Activated gamma-delta T cell (primary cell): ENCODE measurements around the gene TEX261.

ENCODE experiments used
- DNase-seq: peaks from one replicate; lab custom pipeline; 2025; lab: John Stamatoyannopoulos, UW

Gene TEX261

GRCh38 chr2:70959271-70959761, 35.4 kb downstream of the TEX261 start:
- DNase-seq = no peak

- no peak for DNase-seq
Measured at GRCh38 chr2:70958759-70959158, 35.9 kb downstream of the TEX261 start.

- no peak for DNase-seq
Measured at GRCh38 chr2:70957798-70958197, 36.9 kb downstream of the TEX261 start.

DNA sequence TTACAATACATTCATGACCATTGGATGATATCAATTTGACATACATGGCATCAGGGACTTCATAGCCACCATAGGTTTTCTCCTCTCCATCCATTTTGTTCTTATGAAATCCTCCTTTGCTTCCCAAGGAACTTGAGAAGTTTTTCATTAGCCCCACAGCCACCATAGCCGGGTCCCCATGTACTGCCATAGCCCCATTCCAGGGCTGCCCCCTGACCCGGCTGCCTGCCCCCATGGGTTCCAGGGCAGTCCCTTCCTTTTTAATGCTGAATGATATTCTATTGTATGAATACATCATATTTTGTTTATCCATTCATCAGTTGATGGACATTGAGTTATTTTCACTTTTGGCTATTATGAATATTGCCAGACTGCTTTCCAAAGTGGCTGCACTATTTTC, 38.5 kb downstream of the TEX261 start:
- DNase-seq = no peak

DNA sequence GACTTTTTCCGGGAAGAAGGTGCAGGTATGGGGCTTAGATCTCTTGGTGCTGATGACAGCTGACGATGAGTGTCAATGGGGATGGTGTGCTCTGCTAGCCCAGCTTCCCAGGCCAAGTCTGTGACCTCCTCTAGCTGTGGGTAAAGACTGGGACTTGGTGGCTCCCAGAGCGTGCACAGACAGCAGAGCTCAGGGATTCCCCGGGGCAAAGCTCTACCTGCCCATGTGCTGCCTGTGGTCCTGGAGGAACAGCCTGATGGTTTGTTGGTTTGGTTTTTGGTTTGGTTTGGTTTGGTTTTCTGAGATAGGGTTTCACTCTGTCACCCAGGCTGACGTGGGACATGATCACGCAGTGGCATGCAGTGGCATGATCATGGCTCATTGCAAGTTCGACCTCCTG, 39.8 kb downstream of the TEX261 start:
- DNase-seq = no peak

DNA sequence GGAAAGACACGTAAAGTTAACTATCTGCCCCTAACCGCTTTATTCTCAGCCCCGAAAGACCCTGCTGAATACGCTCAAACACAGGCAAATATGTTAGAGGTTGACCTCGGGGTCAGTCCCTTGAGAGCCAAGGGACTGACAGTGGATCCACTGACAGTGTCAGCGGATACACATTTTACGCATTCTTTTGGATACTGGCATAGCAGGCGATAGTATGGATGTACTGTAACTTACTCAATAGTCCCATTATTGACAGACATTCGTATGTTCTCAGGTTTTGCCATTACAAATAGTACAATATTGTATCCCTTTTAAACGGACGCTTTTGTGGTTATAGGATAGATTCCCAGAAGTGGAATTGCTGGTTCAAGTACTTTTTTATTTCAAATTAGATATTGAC, 45.6 kb downstream of the TEX261 start:
- DNase-seq = no peak

GRCh38 chr2:70948337-70949003, 46.2 kb downstream of the TEX261 start:
- no peak for DNase-seq

DNA sequence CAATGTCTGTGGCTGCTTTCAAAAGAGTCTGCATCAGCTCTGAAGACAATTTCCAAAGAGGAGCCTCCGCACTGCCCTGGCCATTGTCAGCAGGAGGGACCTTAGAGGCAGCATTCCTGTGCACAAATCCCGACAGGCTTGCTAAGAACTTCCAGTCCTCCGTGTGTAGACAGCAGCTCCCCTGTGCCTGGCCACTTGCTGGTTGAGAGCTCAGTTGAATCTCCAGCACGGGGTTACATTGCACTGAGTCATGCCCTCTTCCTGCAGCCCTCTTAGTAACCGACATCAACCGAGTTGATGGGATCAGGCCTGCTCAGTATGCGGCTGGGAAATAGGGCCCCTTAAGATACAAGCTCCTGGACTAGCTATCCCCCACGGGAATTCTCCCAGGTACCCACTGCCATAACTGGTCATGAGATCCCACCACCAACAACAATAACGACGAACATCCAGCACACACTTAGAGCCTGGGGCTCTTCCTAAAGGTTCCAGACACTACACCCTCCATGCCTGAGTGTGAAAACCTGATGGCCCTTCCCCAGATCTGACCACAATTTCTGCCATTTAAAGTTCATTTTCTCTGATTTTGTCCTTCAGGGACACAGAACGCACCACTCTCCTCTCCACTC, 47.0 kb downstream of the TEX261 start:
- no peak for DNase-seq

- DNase-seq = no peak
Measured at GRCh38 chr2:70946832-70947442, 47.7 kb downstream of the TEX261 start.

- no peak for DNase-seq
Measured at GRCh38 chr2:70944111-70944690, 50.5 kb downstream of the TEX261 start.

- no peak for DNase-seq
Measured at GRCh38 chr2:70943205-70943871, 51.3 kb downstream of the TEX261 start.

DNA sequence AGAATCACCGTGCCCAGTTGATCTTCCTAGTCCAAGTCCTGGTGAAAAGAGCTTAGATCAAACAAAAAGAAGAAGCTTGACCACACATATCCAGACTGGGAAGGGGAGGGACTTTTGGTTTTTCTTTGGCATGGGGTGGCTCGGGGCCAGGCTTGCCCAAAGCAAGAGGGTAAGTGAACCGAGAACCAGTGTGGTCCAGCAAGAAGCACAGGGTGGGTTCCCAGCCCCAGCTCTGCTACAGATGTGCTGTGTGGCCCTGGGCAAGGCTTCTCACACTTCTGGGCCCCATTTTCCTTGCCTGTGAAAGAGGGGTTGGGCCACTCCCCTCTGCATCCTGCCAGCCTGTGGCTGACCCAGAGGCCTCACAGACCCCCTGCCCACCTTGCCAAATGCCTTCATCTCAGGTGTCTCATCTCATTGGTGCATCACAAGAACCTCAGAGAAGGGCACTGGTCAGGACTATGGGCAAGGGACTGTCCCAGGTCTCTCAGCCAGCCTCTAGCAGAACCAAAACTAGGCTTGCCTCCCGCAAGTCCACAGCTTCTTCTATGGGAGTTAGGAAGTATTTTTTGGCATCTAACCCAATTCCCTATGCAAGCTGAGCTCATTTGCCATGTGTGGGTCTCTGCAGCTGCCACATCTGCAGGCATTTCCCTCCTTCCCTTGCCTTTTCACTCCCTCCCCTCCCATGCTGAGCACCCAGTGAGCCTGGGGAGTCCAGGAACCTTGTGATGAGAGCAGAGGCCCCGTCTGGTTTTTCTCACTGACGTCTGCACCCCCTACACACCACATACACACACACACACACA, 52.1 kb downstream of the TEX261 start:
- no peak for DNase-seq

- DNase-seq = no peak
Measured at GRCh38 chr2:70941701-70942100, 53.0 kb downstream of the TEX261 start.

GRCh38 chr2:70941186-70941585, 53.5 kb downstream of the TEX261 start:
- no peak for DNase-seq

GRCh38 chr2:70939839-70940580, 54.7 kb downstream of the TEX261 start:
- no peak for DNase-seq

GRCh38 chr2:70939001-70939838, 55.5 kb downstream of the TEX261 start:
- DNase-seq = no peak

DNA sequence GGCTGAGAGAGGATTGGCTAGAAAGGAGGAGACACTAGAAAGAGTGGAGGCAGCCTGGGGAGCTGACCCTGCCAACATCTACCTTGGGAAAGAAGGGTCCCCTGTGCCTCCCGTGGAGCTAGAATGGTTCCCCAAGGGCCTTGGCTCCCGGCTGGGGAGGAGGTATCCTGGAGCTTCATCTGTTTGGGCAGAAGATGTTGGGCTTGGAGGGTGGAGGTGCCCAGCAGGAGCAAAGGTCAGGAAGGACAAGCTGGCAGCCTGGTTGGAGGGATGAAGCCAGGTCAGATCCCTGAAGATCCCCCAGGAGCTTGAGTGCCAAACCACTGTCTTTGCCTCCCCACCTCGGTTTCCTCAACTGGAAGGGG, 56.1 kb downstream of the TEX261 start:
- DNase-seq = no peak

DNA sequence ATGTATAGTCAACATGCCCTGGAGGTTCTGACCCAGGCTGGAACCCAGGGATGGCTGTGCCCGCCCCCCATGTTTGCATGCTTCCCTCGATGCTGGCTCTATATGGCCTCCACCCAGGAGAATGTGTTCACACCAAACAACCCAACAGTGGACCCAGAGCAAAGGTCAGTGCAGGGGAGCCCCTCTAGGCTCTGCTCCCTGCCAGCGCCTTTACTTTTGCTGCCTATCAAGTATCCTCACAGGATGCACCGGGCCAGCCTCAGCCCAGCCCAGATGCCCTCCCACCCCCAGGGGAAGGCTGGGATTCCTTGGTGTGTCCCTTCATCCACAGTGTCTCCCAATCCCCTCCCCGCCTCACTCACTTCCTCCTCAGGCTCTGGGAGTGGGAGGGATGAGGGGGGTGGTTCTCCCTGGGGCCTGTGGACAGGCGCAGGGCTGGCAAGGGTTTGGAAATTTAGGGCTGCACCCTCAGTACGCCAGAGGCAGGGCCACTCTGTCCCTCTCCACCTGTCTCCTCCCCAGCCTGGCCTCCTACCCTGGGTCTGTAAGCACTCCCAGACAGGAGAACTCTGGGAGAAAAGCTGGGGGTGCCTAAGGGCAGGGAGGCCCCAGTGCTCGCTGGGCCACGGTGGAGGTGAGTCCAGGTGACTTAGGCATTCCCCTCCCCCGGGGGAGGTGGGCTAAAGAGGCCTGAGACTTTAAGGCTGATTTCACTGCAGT, 56.6 kb downstream of the TEX261 start:
- DNase-seq = no peak
